Fibroblast of skin of right quadriceps (primary cell): ENCODE measurements around the gene NAA16.
"Not testable (repeated sequence)": the region's sequence is repeated elsewhere in the genome, so short reads cannot be mapped to it uniquely, and the experiment has no call there.

Experiments used
- DNase-seq: peaks from one replicate; pipeline ENCODE4 v3.0.0-alpha.2; 2013

Gene NAA16

GRCh38 chr13:41310963-41311405 lies at the start of gene NAA16:
Gene NAA16 (plus strand): TSS chr13:41311267. CDS start chr13:41311529, 262 bp downstream.
- peak; percentile 90 for DNase-seq

- peak; percentile 78 for DNase-seq
These were observed 47.7 kb upstream of the NAA16 start, which contains the start of gene MTRF1 for GRCh38 chr13:41263261-41263971. Gene MTRF1 (minus strand): TSS chr13:41263576. CDS start chr13:41260907, 2,669 bp downstream.

GRCh38 chr13:41267106-41267505 lies 44.0 kb upstream of the NAA16 start:
- no peak for DNase-seq

GRCh38 chr13:41268764-41269163 lies 42.3 kb upstream of the NAA16 start:
- peak; percentile 42 for DNase-seq

GRCh38 chr13:41271456-41272285 lies 39.4 kb upstream of the NAA16 start:
- DNase-seq: no peak

- no peak for DNase-seq
These were observed 37.1 kb upstream of the NAA16 start for GRCh38 chr13:41273831-41274441.

- DNase-seq: no peak
These were observed 36.2 kb upstream of the NAA16 start for GRCh38 chr13:41274881-41275280.

GRCh38 chr13:41276824-41277223 lies 34.2 kb upstream of the NAA16 start:
- DNase-seq: no peak

GRCh38 chr13:41279156-41279555 lies 31.9 kb upstream of the NAA16 start:
- DNase-seq: not testable (repeated sequence)

- DNase-seq: no peak
These were observed 28.9 kb upstream of the NAA16 start for GRCh38 chr13:41282129-41282571.

- DNase-seq: peak; percentile 76
These were observed 26.4 kb upstream of the NAA16 start for GRCh38 chr13:41284512-41285288.

- DNase-seq: no peak
These were observed 24.7 kb upstream of the NAA16 start for GRCh38 chr13:41286370-41286769.

GRCh38 chr13:41289463-41289881 lies 21.6 kb upstream of the NAA16 start:
- DNase-seq: no peak

- DNase-seq: no peak
These were observed 19.8 kb upstream of the NAA16 start for GRCh38 chr13:41291246-41291645.

- DNase-seq: no peak
These were observed 17.8 kb upstream of the NAA16 start for GRCh38 chr13:41293272-41293671.

- DNase-seq: no peak
These were observed 16.2 kb upstream of the NAA16 start for GRCh38 chr13:41294914-41295313.

GRCh38 chr13:41295973-41296372 lies 15.1 kb upstream of the NAA16 start:
- no peak for DNase-seq

GRCh38 chr13:41296879-41297646 lies 14.0 kb upstream of the NAA16 start:
- no peak for DNase-seq

GRCh38 chr13:41299316-41300094 lies 11.6 kb upstream of the NAA16 start:
- no peak for DNase-seq

GRCh38 chr13:41302743-41303142 lies 8.3 kb upstream of the NAA16 start:
- no peak for DNase-seq

GRCh38 chr13:41304551-41304950 lies 6.5 kb upstream of the NAA16 start:
- no peak for DNase-seq
